HG03521 (cell line): ENCODE results near the gene CALHM2.
A peak's percentile ranks its signal among the peaks of the same experiment; 100 is the strongest.

Source experiments
- ATAC-seq: cut with Tn5 transposase; IDR thresholded peaks from one replicate; pipeline ENCODE4 v1.9.1; 2021; ENCODE audit warnings: mild to moderate bottlenecking, moderate library complexity; ENCODE audit not compliant: unreplicated experiment

Gene CALHM2

DNA sequence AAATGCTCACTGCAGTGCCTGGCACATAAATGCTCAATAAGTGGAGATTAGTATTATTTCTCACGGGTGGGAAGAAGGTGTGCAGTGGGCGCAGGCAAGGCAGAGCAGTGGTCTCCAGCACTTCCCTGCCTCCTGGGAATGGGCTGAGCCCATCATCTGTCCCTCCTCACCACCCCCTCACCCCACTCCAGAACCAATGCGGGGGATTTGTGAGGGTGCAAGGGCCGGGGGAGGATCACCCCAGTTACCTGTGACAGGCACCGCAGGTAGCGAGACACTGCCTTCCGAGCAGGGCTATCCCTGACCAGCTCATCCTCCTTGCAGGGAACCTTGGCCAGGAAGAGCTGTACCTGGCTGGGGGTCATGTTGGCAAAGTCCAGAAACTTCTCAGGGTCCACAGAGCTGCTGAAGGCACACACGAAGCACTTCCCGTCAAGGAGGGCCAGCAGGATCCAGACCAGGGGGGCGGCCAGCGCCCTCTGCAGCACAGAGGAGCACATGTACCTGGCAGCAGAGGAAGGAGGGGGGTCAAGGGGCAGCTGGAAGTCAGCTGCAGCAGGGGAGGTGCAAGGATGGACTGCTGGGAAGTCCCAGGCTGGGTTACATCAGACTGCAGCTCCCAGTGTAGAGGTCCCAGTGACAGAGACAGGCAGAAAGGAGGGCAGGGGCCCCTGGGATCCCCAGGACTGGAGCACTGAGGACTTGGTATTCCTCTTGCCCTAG, 24.0 kb upstream of the CALHM2 start:
- ATAC-seq: no peak

DNA sequence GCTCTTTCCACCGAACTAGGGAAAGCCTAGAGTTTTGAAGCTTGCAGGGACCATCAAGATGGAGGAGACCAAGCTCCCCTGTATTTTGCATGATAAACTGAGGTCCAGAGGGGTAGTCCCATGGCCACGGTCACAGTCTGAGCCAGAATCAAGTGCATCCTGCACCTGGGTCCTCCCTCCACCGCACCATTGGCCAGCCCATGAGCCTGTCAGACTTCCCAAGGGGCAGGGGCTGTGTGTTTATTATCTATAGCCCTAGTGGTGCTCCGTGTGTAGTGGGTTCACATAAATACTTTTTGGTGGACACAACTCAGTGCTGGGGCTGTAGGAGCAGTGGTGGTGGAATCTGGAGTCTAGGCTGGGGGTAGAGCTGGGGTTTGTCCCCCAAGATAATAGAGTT, 23.3 kb upstream of the CALHM2 start:
- no peak for ATAC-seq

DNA sequence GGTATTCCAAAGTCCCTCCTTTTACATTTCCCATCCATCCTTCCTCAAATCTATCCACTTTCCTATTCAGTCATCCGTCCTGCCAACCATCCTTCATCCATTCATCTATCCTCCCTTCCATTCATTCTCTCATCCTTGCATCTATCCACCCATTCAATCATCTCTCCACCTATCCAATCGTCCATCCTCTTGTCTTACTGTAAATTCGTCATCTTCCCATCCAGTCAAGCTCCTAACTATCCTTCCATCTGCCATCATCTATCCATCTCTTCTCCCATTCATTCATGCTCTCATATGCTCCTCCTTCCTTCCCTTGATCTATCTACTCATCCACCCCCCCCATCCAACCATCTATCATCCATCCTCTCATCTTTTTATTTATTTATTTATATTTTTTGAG, 21.9 kb upstream of the CALHM2 start:
- no peak for ATAC-seq

DNA sequence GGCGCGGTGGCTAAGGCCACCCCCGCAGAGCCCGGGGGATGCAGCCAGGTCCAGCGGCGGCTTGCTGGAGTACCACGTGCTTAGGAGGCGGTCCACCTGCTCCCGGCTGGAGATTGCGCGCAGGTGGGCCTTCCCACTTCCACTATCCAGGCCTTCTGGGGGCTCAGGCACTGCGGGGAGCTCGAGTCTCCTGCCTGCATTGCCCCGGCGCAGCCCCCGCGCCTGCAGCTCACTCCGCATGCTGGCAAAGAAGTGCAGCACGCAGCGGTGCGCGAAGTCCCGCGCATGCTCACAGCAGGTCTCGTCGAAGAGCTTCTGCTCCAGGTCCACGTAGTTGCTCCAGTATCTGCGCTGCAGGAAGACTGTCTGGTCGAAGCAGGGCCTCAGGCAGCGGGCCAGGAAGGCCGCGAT, 21.1 kb upstream of the CALHM2 start:
- ATAC-seq: no peak

DNA sequence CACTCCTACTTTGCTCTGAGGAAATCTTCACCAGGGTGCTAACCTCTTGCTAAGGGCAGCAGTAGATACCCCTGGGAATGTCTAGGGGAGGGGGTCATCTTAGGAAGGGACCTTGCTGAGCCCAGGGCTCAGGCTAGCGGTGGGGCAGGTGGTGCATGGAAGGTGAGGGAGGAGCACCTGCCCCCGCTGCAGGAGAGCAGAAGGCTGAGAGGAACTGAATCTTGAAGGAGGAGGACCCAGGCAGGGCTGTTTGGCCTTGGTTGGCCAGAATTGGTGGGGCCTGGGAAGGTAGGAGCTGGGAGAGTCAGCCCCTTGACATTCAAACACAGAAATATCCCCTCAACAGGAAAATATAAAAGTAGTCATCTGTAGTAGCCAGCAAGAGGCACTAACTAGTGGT, 19.8 kb upstream of the CALHM2 start:
- no peak for ATAC-seq

DNA sequence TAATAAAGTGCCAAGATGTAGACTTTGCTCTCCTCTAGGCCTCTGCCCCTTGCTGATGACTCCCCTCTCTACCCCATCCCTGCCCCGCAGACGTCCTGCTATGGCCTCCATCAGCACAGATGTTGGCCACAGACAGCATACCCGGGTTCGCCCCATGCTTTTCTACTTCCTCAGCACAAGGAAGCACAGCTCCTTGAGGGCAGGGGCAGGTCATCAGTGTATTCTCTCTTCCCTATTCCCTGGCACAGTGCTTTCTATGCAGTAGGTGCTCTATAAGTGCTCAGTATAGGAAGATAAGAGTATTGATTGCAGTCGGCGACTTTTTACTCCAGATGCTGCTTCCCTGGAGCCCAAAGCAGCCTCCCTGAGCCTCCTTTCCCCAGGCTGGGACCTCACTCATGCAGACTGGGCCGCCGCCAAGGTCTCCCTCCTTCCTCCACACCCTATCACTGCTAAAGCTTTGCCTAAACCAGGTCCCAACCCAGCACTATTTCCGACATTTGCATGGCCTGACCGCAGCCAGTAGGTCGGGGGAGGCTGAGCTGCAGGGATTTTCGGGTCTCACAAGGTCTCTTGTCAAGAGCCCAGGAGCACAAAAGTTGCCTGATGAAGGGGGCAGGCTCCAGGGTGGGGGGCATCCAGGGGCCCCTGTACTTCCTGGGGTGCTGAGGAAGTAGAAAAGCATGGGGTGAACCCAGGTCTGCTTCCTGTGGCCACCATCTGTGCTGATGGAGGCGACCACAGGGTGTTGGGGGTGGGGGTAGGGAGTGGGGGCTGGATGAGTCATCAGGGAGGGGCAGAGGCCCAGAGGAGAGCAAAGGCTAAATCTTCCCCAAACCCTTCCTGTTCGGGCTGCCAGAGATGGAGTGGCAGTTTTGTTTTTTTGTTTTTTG, 18.8 kb upstream of the CALHM2 start:
- ATAC-seq: peak; percentile 58

DNA sequence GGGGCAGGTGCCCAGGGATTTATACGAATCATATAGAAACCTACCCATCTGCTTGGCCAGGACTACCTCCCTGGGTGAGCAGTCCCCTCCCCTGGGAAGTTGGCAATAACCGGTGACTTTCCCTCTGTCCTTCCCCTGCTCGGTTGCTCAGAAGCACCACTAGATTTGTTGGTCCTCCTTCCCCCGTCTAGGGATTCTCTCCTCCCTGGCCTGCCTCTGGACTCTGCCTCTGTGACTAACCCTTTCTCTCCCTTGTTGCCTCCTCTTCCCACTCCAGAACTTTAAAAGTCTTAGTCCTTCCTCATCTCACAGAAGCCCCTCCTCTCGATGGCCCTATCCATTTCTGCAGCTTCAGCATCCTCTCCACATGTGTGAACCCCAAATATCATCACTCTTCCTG, 17.0 kb upstream of the CALHM2 start:
- no peak for ATAC-seq

DNA sequence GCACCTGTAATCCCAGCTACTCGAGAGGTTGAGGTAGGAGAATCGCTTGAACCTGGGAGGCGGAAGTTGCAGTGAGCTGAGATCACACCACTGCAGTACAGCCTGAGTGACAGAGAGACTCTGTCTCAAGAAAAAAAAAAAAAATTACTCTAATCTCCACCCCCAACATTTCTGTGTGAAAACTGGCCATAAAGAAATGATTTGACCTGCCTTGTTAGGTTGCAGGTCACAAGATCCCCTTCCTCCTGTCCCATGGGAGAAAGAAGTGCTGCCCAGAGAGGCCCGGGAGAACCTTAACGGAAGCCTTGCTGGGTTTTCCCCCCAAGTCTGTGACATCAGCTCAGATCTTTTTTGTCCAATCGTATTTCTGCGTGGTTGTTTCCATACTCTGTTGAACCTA, 15.2 kb upstream of the CALHM2 start:
- no peak for ATAC-seq

DNA sequence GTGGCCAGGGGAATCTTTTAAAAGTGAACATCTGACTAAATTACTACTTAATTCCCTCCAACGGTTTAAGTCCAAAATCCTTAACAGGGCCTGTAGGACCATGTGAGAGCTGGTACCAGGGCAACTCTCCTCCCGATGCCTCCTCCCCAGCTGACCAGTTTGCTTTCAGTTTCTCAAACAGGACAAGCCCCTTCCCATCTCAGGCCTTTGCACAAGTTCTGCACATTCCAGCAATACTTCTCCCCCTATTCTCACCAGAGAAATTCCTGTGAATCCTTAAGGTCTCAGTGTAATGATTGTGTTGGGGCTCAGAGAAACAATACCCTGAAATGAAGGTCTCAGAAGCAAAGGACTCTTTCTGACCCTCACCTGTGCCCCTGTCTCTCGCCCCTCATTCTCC, 14.6 kb upstream of the CALHM2 start:
- ATAC-seq: no peak

DNA sequence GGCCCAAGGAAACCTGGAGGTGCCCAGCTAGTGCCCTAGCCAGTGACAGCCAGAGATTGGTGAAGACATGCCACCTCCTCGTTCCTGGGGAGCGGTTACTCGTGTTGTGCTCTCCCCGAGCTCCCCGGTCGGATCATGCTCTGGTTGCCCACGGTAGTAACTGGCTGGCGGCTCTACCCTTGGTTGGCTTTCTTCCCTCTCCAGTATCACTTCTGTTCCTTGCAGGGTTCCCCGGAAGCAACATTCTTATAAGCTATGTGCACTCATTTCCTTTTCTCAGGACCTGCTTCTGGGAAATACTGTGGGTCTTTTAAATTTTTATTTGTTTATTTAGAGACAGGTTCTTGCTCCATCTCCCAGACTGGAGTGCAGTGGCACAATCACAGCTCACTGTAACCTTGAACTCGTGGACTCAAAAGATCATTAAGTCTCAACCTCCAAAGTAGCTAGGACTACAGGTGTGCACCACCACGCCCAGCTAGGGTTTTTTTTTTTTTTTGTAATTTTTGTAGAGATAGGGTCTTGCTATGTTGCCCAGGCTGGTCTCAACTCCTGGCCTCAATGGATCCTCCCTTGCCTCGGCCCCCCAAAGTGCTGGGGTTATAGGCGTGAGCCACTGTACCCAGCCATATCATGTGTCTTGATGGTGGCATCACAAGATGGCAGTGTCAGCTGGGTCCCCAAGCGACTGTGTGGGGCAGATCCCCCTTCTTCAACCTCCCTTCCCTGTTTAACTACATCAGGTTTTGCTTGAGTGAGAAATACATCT, 13.4 kb upstream of the CALHM2 start:
- no peak for ATAC-seq

DNA sequence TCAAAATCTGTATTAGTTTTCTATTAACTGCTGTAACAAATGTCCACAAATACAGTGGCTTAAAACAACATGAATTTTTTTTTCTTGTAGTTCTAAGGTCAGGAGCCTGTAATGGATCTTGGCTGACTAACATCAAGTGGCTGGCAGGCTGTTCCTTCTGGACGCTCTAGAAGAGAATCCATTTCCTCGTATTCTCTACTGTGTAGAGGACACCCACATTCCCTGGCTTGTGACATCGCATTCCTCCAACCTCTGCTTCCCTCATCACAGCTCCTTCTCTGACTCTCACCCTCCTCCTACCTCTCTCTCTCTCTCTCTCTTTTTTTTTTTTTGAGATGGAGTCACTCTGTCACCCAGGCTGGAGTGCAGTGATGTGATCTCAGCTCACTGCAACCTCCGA, 11.3 kb upstream of the CALHM2 start:
- ATAC-seq: no peak

DNA sequence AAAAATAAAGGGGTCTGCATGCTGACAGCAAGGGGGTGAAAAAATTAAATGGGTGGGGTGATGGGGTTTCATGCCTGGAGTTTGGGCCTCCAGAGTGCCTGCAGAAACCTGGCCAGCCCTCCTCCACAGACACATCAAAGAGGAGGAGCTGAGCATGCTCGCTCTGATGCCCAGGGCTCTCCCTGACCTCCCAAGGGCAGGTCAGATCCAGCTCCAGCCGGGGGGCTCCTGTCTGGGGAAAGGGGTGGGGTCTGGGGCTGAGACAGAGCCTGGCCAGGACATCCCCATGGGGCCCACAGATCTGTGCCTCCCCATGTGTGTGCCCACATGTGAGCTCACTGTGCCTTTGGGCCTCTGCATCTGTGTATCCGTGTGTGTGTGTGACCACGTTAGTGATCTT, 7.4 kb upstream of the CALHM2 start:
- ATAC-seq: no peak

DNA sequence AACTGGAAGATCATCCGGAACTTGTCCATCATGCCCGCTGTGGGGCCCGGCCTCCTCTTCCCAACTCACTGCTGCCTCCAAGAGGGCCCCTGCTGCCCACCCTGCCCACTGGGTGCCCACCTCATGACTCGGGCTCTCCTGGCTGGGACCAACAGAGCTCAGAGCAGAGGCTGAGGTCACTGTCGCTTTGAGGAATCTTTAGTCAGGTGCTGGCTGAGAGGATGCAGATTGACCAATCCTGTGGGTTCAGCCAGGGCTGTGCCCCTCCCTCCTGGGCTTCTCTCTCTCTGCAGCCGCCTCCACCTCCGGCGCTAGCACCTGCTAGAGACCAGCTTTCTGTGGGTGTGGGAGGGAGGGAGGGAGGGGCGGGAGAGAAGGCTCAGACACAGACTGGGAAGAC, 6.5 kb upstream of the CALHM2 start, which contains the start of gene CALHM1:
CALHM1 (minus strand) TSS at position 181 of the 400 bp plus-strand sequence; CDS start at position 32, 149 bp downstream.
- ATAC-seq: peak; percentile 63

DNA sequence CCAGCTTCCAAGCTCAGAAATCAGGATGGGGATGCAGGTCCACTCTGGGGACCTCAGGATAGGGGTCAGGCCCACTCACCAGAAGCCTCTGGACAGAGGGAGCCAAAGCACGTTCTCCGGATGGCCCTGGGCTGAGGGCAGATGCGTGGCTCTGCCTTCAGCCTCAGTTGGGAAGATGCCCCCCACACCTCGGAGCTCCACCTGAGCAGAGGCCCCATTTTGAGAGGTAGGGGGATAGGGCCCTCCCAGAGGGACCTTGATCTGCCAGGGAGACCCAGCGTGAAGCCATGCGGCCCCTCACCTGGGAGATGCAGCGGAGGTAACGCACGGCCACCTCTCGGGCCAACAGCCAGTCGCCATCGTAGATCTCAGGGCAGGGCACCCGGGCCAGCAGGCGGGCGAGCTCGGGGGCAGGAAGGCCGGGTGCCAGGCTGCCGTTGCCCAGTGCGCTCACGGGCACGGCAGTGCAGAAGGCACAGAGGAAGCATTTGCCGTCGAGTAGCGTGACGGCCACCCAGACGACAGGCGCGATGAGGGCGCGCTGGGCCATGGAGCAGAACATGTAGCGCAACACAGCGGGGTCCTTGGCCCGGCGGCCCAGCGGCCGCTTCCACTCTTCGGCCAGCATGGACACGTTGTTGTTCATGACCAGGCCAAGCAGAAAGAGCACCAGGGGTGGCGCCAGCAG, 5.9 kb upstream of the CALHM2 start:
- no peak for ATAC-seq

DNA sequence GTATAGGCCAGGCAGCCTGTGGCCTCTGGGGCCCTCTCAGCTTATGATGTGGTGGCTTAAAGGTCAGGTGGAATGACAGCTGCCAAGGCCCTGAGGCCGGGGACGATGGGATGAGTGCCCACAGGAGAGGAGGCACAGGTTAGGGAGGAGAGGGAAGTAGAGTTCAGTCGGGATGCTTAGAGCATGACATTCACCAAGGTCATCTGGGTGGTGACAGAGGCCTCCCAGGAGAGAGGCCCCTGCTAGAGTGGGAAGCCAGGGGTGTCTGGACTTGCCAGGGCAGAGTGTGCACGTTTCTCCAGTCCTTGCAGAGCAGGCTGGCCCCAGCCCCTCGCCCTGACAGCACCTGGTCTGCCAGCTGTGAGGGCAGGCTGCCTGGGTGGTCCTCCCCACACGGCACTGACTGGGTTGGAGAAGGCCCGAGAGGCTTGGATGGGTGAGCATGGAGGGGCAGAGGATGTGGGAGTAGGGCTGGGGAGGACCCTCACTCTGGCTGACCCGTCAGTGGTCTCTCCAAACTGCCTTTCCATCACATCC, 5.1 kb upstream of the CALHM2 start:
- no peak for ATAC-seq

DNA sequence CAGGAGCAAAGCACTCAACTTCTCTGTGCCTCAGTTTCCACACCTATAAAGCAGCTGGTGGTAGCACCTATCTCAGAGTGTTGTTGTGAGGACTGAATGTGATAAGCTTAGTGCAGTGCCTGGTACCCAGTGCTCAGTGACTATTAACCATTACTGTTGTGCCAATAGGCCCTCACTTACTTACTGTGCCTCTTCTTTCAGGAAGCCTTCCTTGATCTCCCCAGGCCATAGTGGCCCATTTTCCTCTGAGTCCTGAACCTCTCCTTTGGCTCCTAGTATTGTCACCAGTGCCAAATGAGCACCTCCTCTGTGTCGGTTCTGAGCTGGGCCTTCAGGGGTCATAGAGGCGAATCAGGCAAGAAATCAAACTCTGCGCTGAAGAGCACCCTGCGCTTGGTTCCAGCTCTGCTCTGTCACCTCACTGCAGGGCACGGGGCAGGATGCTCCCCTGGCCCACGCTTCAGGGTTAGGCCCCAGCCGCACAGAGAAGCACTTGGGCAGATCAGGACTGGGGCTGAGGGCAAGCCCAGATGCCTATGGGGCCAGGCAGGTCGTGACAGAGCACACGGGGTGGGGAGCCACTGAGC, 4.0 kb upstream of the CALHM2 start:
- ATAC-seq: no peak

DNA sequence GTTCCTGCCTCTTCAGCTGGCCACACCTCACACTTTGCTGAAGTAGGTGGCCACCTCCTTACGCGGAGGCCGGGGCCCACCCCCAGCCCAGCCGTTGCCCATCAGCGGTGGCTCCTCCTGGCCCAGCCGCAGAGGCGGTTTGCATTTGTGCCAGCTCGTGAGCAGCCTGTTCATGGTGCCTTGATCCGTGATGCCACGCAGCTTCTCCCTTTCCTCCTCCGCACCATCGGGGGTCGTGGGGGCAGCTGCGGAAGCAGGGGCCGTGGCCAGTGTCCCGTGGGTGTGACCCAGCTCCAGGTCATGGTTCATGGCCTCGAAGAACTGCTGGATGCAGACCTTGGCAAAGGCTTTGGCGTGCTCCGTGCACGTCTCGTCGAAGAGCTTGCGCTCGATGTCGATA, 3.1 kb upstream of the CALHM2 start:
- no peak for ATAC-seq

DNA sequence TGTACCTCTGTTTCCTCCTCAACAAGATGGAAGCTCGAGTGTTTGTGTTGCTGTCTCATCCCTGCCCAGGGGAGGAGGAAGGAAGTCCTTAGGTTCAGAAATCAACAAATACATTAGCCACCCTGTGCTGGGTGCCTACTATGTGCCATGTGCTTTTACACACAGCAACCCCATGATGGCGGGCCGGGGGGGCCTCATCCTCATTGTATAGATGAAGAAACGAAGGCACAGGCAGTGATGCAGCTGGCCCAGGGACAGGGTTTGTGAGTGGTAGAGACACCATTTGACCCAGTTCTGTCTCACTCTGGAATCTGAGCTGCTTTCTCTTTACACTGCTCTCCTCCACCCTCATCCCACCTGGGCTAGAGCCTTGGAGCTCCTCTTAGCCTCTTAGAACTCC, 1.9 kb upstream of the CALHM2 start:
- ATAC-seq: no peak

DNA sequence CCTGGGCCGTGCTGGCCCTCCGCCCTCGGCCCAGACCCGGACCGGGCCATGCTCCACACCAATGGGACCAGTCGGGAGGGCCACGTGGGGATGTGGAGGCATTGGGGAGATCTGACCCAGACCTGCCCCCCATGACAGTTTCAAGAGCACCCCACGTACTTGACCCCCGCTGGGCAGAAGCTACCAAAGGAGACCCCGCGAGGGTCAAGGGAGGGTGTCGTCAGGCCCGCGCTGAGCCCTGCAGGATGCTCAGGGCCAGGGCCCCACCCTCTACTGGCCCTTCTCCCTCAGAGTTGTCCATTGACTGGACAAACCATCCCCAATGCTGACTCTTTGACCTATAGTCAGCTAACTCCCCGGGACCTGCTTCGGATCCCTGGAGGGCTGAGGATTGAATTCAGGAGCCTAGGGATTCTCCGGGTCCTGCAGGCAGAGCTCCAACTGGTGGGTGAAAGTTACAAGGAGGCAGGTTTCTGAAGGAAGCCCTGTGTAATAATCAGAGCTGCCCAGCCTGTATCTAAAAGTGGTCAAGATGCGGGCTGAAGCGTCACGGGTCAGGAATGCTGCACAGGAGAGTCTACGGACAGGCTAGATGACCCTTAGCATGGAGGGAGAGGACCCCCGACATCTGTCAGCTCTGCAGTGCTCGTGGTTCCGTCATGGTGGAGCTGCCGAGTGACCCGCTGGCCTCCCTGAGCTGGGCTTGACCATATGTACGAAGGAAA, 498 bp upstream of the CALHM2 start:
- no peak for ATAC-seq
